HEK293 (cell line): ENCODE measurements around the gene NFIC.

ENCODE experiments used
- CTCF ChIA-PET: fragments of 350-600 bp; formaldehyde crosslinking; extraction: SDS; loops from one replicate; lab custom pipeline; 2021; ENCODE audit warnings: antibody characterized with exemption; lab: Yijun Ruan, JAX
- POLR2A ChIA-PET: fragments of 300-600 bp; formaldehyde crosslinking; extraction: SDS; loops from one replicate; lab custom pipeline; 2020; ENCODE audit warnings: antibody characterized with exemption, inconsistent platforms; lab: Yijun Ruan, JAX
- H3K27ac ChIP-seq: fragments of 200-500 bp; sonication (Bioruptor generic); 2 replicates; pipeline ENCODE4 v1.5.1; 2014; ENCODE audit warnings: low read depth, low read length, control low read depth, inconsistent platforms; ENCODE audit errors: extremely low read depth
- H3K36me3 ChIP-seq, 2 experiments: fragments of 200-500 bp in 1 of 2; sonication (Bioruptor generic) in 1 of 2; 1 replicate in 1 of 2; 2 replicates in 1 of 2; pipeline ENCODE4 v1.5.1; 2014 to 2017; ENCODE audit warnings: inconsistent platforms in 2 of 2, low read length in 2 of 2; ENCODE audit not compliant: control insufficient read depth in 2 of 2, insufficient read depth in 1 of 2
- H3K4me1 ChIP-seq: fragments of 200-500 bp; sonication (Bioruptor generic); 2 replicates; pipeline ENCODE4 v1.5.1; 2014; ENCODE audit warnings: mild to moderate bottlenecking, low read length, inconsistent platforms; ENCODE audit not compliant: control insufficient read depth, insufficient read depth
- H3K4me3 ChIP-seq: 2 replicates; pipeline ENCODE4 v1.5.1; 2011; ENCODE audit warnings: low read depth, mild to moderate bottlenecking, control low read depth, low read length, moderate library complexity
- H3K9me3 ChIP-seq: fragments of 200-500 bp; sonication (Bioruptor generic); 2 replicates; pipeline ENCODE4 v1.5.1; 2014; ENCODE audit warnings: low read depth, low read length, inconsistent platforms; ENCODE audit not compliant: control insufficient read depth, insufficient read depth
- EGR2 ChIP-seq: fragments of 450-650 bp; formaldehyde crosslinking; IDR thresholded peaks from 2 replicates; pipeline ENCODE4 v1.5.1; 2016; ENCODE audit warnings: low read depth, missing biosample characterization, missing genetic modification characterization
- GLIS1 ChIP-seq: fragments of 450-650 bp; formaldehyde crosslinking; IDR thresholded peaks from 2 replicates; pipeline ENCODE4 v1.5.1; 2016; ENCODE audit warnings: missing biosample characterization, missing genetic modification characterization
- KLF8 ChIP-seq: fragments of 450-650 bp; formaldehyde crosslinking; IDR thresholded peaks from 2 replicates; pipeline ENCODE4 v1.5.1; 2016; ENCODE audit warnings: missing biosample characterization, missing genetic modification characterization
- MEIS1 ChIP-seq: sonication (generic); formaldehyde crosslinking; IDR thresholded peaks from 2 replicates; pipeline ENCODE4 v1.8.1; 2022; ENCODE audit warnings: missing genetic modification reagents, mild to moderate bottlenecking, borderline replicate concordance
- PATZ1 ChIP-seq: fragments of 450-650 bp; formaldehyde crosslinking; IDR thresholded peaks from 2 replicates; pipeline ENCODE4 v1.5.1; 2016; ENCODE audit warnings: missing biosample characterization, missing genetic modification characterization
- ZBTB17 ChIP-seq: fragments of 450-650 bp; formaldehyde crosslinking; IDR thresholded peaks from 2 replicates; pipeline ENCODE4 v1.5.1; 2016; ENCODE audit warnings: missing biosample characterization, missing genetic modification characterization
- ZBTB44 ChIP-seq: fragments of 450-650 bp; IDR thresholded peaks from 2 replicates; pipeline ENCODE4 v1.5.1; 2018; ENCODE audit warnings: missing biosample characterization, mild to moderate bottlenecking, missing genetic modification characterization
- ZBTB48 ChIP-seq: fragments of 450-650 bp; formaldehyde crosslinking; IDR thresholded peaks from 2 replicates; pipeline ENCODE4 v1.5.1; 2016; ENCODE audit warnings: missing biosample characterization, missing genetic modification characterization
- ZBTB8A ChIP-seq: fragments of 450-650 bp; formaldehyde crosslinking; IDR thresholded peaks from 2 replicates; pipeline ENCODE4 v1.5.1; 2016; ENCODE audit warnings: missing biosample characterization, missing genetic modification characterization
- ZFHX2 ChIP-seq: fragments of 450-650 bp; formaldehyde crosslinking; conservative IDR thresholded peaks from 2 replicates; pipeline ENCODE4 v1.5.1; 2016; ENCODE audit warnings: missing biosample characterization, missing genetic modification characterization
- ZNF174 ChIP-seq: fragments of 450-650 bp; formaldehyde crosslinking; IDR thresholded peaks from 2 replicates; pipeline ENCODE4 v1.5.0; 2017; ENCODE audit warnings: missing biosample characterization, mild to moderate bottlenecking, missing genetic modification characterization
- ZNF175 ChIP-seq: fragments of 450-650 bp; formaldehyde crosslinking; IDR thresholded peaks from 2 replicates; pipeline ENCODE4 v1.5.1; 2016; ENCODE audit warnings: missing biosample characterization, missing genetic modification characterization
- ZNF221 ChIP-seq: fragments of 450-650 bp; formaldehyde crosslinking; IDR thresholded peaks from 2 replicates; pipeline ENCODE4 v1.5.1; 2017; ENCODE audit warnings: missing biosample characterization, missing genetic modification characterization, borderline replicate concordance
- ZNF266 ChIP-seq: fragments of 450-650 bp; formaldehyde crosslinking; IDR thresholded peaks from 2 replicates; pipeline ENCODE4 v1.5.1; 2016; ENCODE audit warnings: missing biosample characterization, missing genetic modification characterization, low read depth
- ZNF280C ChIP-seq: fragments of 450-650 bp; formaldehyde crosslinking; IDR thresholded peaks from 2 replicates; pipeline ENCODE4 v1.5.1; 2016; ENCODE audit warnings: missing biosample characterization, missing genetic modification characterization
- ZNF341 ChIP-seq: fragments of 450-650 bp; formaldehyde crosslinking; IDR thresholded peaks from 2 replicates; pipeline ENCODE4; 2016; ENCODE audit warnings: low read depth, missing biosample characterization, missing genetic modification characterization
- ZNF354C ChIP-seq: fragments of 450-650 bp; formaldehyde crosslinking; IDR thresholded peaks from 2 replicates; pipeline ENCODE4 v1.5.1; 2016; ENCODE audit warnings: missing biosample characterization, missing genetic modification characterization, low read depth, borderline replicate concordance
- ZNF423 ChIP-seq: fragments of 450-650 bp; formaldehyde crosslinking; IDR thresholded peaks from 2 replicates; pipeline ENCODE4 v1.5.1; 2016; ENCODE audit warnings: missing biosample characterization, missing genetic modification characterization
- ZNF571 ChIP-seq: fragments of 450-650 bp; formaldehyde crosslinking; IDR thresholded peaks from 2 replicates; pipeline ENCODE4 v1.5.0; 2017; ENCODE audit warnings: missing biosample characterization, missing genetic modification characterization
- ZNF585B ChIP-seq: fragments of 450-650 bp; formaldehyde crosslinking; IDR thresholded peaks from 2 replicates; pipeline ENCODE4 v1.5.1; 2016; ENCODE audit warnings: missing biosample characterization, missing genetic modification characterization
- ZNF600 ChIP-seq: fragments of 450-650 bp; formaldehyde crosslinking; IDR thresholded peaks from 2 replicates; pipeline ENCODE4 v1.5.1; 2016; ENCODE audit warnings: missing biosample characterization, missing genetic modification characterization
- ZNF623 ChIP-seq: fragments of 450-650 bp; formaldehyde crosslinking; IDR thresholded peaks from 2 replicates; pipeline ENCODE4 v1.5.1; 2016; ENCODE audit warnings: missing biosample characterization, missing genetic modification characterization
- ZNF768 ChIP-seq: fragments of 450-650 bp; formaldehyde crosslinking; IDR thresholded peaks from 2 replicates; pipeline ENCODE4 v1.5.1; 2018; ENCODE audit warnings: missing biosample characterization, mild to moderate bottlenecking, missing genetic modification characterization
- ZNF792 ChIP-seq: fragments of 450-650 bp; formaldehyde crosslinking; IDR thresholded peaks from 2 replicates; pipeline ENCODE4 v1.5.1; 2016; ENCODE audit warnings: missing biosample characterization, missing genetic modification characterization
- ZXDB ChIP-seq: fragments of 450-650 bp; formaldehyde crosslinking; IDR thresholded peaks from 2 replicates; pipeline ENCODE4 v1.5.1; 2016; ENCODE audit warnings: missing biosample characterization, missing genetic modification characterization

Gene NFIC

GRCh38 chr19:3456925-3457527, 90.6 kb downstream of the NFIC start:
- POLR2A ChIA-PET, result interaction anchor here (0.6 kb wide), 1 partner anchor 122 kb away, joined by 4 read pairs; no protein-coding TSS in a partner anchor
- peaks cover 8% of the 10 kb centered on the region for H3K4me1 ChIP-seq
- TF ChIP-seq ZNF768 (tag by site-specific recombination) (peak; percentile 51; the same call in 1 of the 2 replicates), ZNF423 (tag by site-specific recombination) (no peak), EGR2 (tag by site-specific recombination) (0 out of 2 replicates have a peak, but pooled peaks have one; percentile 16), ZNF571 (no peak), ZFHX2 (tag by site-specific recombination) (0 out of 2 replicates have a peak, but pooled peaks have one; percentile 19)
- TF ChIP-seq, all 188 proteins: peak for 3
- H3K4me3 ChIP-seq, result no peak overlapping the region
- peaks cover 0 to 37% of the 10 kb centered on the region in 2 experiments; a peak in 2 of 3 replicates for H3K36me3 ChIP-seq
- CTCF ChIA-PET, result no interaction called here
- no peaks in the 10 kb centered on the region for H3K9me3 ChIP-seq
- H3K27ac ChIP-seq, result no peak overlapping the region

GRCh38 chr19:3457528-3458228, 91.3 kb downstream of the NFIC start:
- Histone ChIP-seq H3K4me3 (no peak overlapping the region), H3K36me3 (peaks cover 0 to 30% of the 10 kb centered on the region in 2 experiments; a peak in 2 of 3 replicates), H3K4me1 (peaks cover 8% of the 10 kb centered on the region), H3K27ac (no peak overlapping the region), H3K9me3 (no peaks in the 10 kb centered on the region)
- ChIA-PET POLR2A (interaction anchor here (0.6 kb wide), 1 partner anchor 122 kb away, joined by 4 read pairs; no protein-coding TSS in a partner anchor), CTCF (no interaction called here)
- TF ChIP-seq ZNF175, result no peak
- peak; percentile 19; the same call in 1 of the 2 replicates for TF ChIP-seq KLF8 (tag by site-specific recombination)
- no peak for TF ChIP-seq ZBTB44
- TF ChIP-seq ZNF221 (tag by site-specific recombination), result no peak
- TF ChIP-seq ZNF174 (tag by site-specific recombination), result no peak
- no peak for TF ChIP-seq ZNF266
- peak; percentile 34; the same call in 1 of the 2 replicates for TF ChIP-seq ZBTB17 (tag by site-specific recombination)
- TF ChIP-seq ZBTB48 (tag by site-specific recombination), result peak; percentile 51; the same call in 1 of the 2 replicates
- no peak for TF ChIP-seq ZNF354C (tag by site-specific recombination)
- 0 out of 2 replicates have a peak, but pooled peaks have one; percentile 32 for TF ChIP-seq ZBTB8A (tag by site-specific recombination)
- TF ChIP-seq ZNF792 (tag by site-specific recombination), result no peak
- 0 out of 2 replicates have a peak, but pooled peaks have one; percentile 17 for TF ChIP-seq ZNF623 (tag by site-specific recombination)
- 0 out of 2 replicates have a peak, but pooled peaks have one; percentile 43 for TF ChIP-seq ZNF600 (tag by site-specific recombination)
- TF ChIP-seq ZNF585B (tag by site-specific recombination), result no peak
- TF ChIP-seq GLIS1 (tag by site-specific recombination), result peak; percentile 65
- peak; percentile 25; the same call in 1 of the 2 replicates for TF ChIP-seq ZXDB (tag by site-specific recombination)
- TF ChIP-seq ZNF341, result 0 out of 2 replicates have a peak, but pooled peaks have one; percentile 7
- peak; percentile 52; the same call in 1 of the 2 replicates for TF ChIP-seq PATZ1 (tag by site-specific recombination)
- no peak for TF ChIP-seq MEIS1
- TF ChIP-seq ZNF280C (tag by site-specific recombination), result no peak
